Upper lobe of left lung (tissue), 4 donors: Measurements from ENCODE around the gene LRRC2.

ENCODE experiments used
- CTCF ChIP-seq, 6 experiments: fragments of 450-650 bp in 4 of 6; fragments of 200-600 bp in 2 of 6; sonication (generic) in 2 of 6; IDR thresholded peaks; one replicate each; pipeline ENCODE4 v1.5.1; 2016 to 2019; ENCODE audit warnings: antibody characterized with exemption in 6 of 6
- POLR2AphosphoS5 ChIP-seq, 2 donors: sonication (generic); formaldehyde crosslinking; IDR thresholded peaks; one replicate each; pipeline ENCODE4 v1.5.1; 2017; ENCODE audit warnings: antibody characterized with exemption in 2 of 2

GRCh38 chr3:46594723-46595122 is 28.6 kb upstream of the LRRC2 start:
- no peak for TF ChIP-seq CTCF (IDR thresholded peaks at IDR 0.05)
- no peak for TF ChIP-seq POLR2AphosphoS5 (IDR thresholded peaks at IDR 0.05)
